ENCODE results near the gene ODF2.

Gene ODF2

GRCh38 chr9:128550226-128550625 is 94.4 kb downstream of the ODF2 start:
- Mint-ChIP-seq H3K27me3 (no peaks in the 10 kb centered on the region), H3K9me3 (no peaks in the 10 kb centered on the region), H3K27ac (no peak overlapping the region), H3K36me3 (no peaks in the 10 kb centered on the region), H3K4me3 (no peak overlapping the region), H3K4me1 (peaks cover 11% of the 10 kb centered on the region)
- no peak for DNase-seq (ENCODE audit: low spot score in 2 of 2)
- ATAC-seq (ENCODE audit: low read depth) = no peak

Measured in memory B cell (primary cell).